Frontal cortex (tissue), 4 donors: ENCODE measurements around the gene CBL. TPM values are rescaled to one million over a fixed set of nuclear protein-coding genes. Genes with fewer than 3 reads are reported as not detected.

Source experiments
- DNase-seq, 2 donors: peaks; one replicate each; pipeline ENCODE4 v3.0.0; 2012; ENCODE audit warnings: low spot score in 2 of 2
- FAIRE-seq: peaks from 2 replicates; lab custom pipeline; 2012; peaks lifted over from hg19 to GRCh38; lab: Jason Lieb, UNC
- total RNA-seq: library from RNA; depleted of rRNA; stranded (reverse); fragments of >200 nt; gene quantifications from one replicate; pipeline ENCODE4 v1.2.3, GENCODE V29; 2014
- donor health status: control.
- donor health status: control.
- donor health status: control.

CBL gene
- total RNA-seq, 1 donor from 2014 or later: 8.6 TPM

GRCh38 chr11:119258983-119259382 lies 52.8 kb downstream of the CBL start:
- no peak for DNase-seq
- FAIRE-seq: no peak

GRCh38 chr11:119262668-119263351 lies 56.7 kb downstream of the CBL start:
- no peak for FAIRE-seq
- no peak for DNase-seq

- FAIRE-seq (no peak), DNase-seq (peak in 1 of 2 donors; percentile 21)
These were observed 57.3 kb downstream of the CBL start for GRCh38 chr11:119263352-119263940.

GRCh38 chr11:119266063-119266462 lies 59.9 kb downstream of the CBL start:
- no peak for DNase-seq
- no peak for FAIRE-seq

- DNase-seq (no peak), FAIRE-seq (no peak)
These were observed 60.5 kb downstream of the CBL start for GRCh38 chr11:119266517-119267255.

- no peak for DNase-seq
- FAIRE-seq: no peak
These were observed 61.5 kb downstream of the CBL start for GRCh38 chr11:119267645-119268044.

GRCh38 chr11:119273721-119274120 lies 67.6 kb downstream of the CBL start:
- DNase-seq (no peak), FAIRE-seq (peak; percentile 6)

GRCh38 chr11:119277660-119278059 lies 71.5 kb downstream of the CBL start:
- DNase-seq (no peak), FAIRE-seq (no peak)

GRCh38 chr11:119282495-119282894 lies 76.4 kb downstream of the CBL start:
- DNase-seq (no peak), FAIRE-seq (no peak)

GRCh38 chr11:119284344-119285157 lies 78.4 kb downstream of the CBL start:
- no peak for FAIRE-seq
- peak in 1 of 2 donors; percentile 33 for DNase-seq

- DNase-seq: no peak
- no peak for FAIRE-seq
These were observed 79.3 kb downstream of the CBL start for GRCh38 chr11:119285431-119285830.

GRCh38 chr11:119288219-119288618 lies 82.1 kb downstream of the CBL start:
- no peak for DNase-seq
- no peak for FAIRE-seq

- FAIRE-seq: no peak
- no peak for DNase-seq
These were observed 84.9 kb downstream of the CBL start for GRCh38 chr11:119290894-119291497.

GRCh38 chr11:119293461-119293860 lies 87.3 kb downstream of the CBL start:
- FAIRE-seq (no peak), DNase-seq (no peak)

GRCh38 chr11:119295178-119295577 lies 89.0 kb downstream of the CBL start:
- FAIRE-seq: no peak
- no peak for DNase-seq

- DNase-seq (no peak), FAIRE-seq (no peak)
These were observed 91.8 kb downstream of the CBL start for GRCh38 chr11:119297938-119298337.

GRCh38 chr11:119298726-119299125 lies 92.6 kb downstream of the CBL start:
- FAIRE-seq (no peak), DNase-seq (no peak)

GRCh38 chr11:119299416-119299815 lies 93.3 kb downstream of the CBL start:
- no peak for FAIRE-seq
- DNase-seq: no peak

GRCh38 chr11:119300198-119300964 lies 94.2 kb downstream of the CBL start:
- DNase-seq: no peak
- FAIRE-seq: no peak
